Spleen (tissue), 7 donors: ENCODE results near the gene NHLRC4.

Source experiments
- CTCF ChIP-seq, 11 experiments: fragments of 200-600 bp in 7 of 11; fragments of 450-650 bp in 4 of 11; sonication (generic) in 4 of 11; IDR thresholded peaks in 8 of 11; conservative IDR thresholded peaks in 3 of 11; 1 replicate in 7 of 11; 2 replicates in 4 of 11; pipeline versions ENCODE4 v1.4.0 to v1.8.0; 2016 to 2021; ENCODE audit warnings: antibody characterized with exemption in 11 of 11, inconsistent platforms in 4 of 11, mild to moderate bottlenecking in 1 of 11
- POLR2A ChIP-seq, 3 donors: fragments of 450-650 bp; IDR thresholded peaks; one replicate each; pipeline ENCODE4 v1.5.1; 2017; ENCODE audit warnings: antibody characterized with exemption in 3 of 3, mild to moderate bottlenecking in 1 of 3
- POLR2AphosphoS5 ChIP-seq, 3 donors: sonication (generic); formaldehyde crosslinking; IDR thresholded peaks; one replicate each; pipeline ENCODE4 v1.5.1; 2017; ENCODE audit warnings: antibody characterized with exemption in 3 of 3
- donor health status: DM: no; HTN: no; CAD: no; lungs with moderate emphysema.
- donor health status: DM: no; HTN: no; CAD: no.
- donor health status: DM: no; HTN: no; CAD: no.

DNA sequence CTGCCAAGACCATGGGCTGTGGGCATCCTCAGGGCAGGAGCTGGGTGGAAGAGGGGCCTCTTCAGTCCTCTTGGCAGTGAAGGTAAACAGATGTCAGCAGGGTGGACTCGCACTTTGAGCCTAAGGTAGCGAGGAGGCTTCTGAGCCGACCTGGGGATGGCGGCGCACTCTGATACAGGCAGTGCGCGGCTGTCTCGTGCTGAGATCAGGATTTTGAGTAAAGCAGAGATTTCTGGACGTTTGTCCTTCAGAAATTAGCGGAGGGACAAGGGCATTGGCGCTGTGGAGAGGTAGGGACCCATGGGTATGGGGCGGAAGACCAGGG, 29.9 kb downstream of the NHLRC4 start:
- TF ChIP-seq CTCF (IDR thresholded peaks at IDR 0.05 in 8 of 11, conservative IDR thresholded peaks at IDR 0.05 in 3 of 11) (no peak), POLR2A (IDR thresholded peaks at IDR 0.05) (no peak), POLR2AphosphoS5 (IDR thresholded peaks at IDR 0.05) (no peak)
